DOHH2 (cell line): ENCODE data around the gene SNRPA1.

Source experiments
- H3F3A ChIP-seq: fragments of 200-600 bp; sonication (generic), shearing (Covaris generic); 2 replicates; pipeline ENCODE4 v1.6.0; 2016; ENCODE audit warnings: antibody characterized with exemption, mild to moderate bottlenecking; ENCODE audit not compliant: control insufficient read depth, insufficient read depth
- H3K27ac ChIP-seq: fragments of 200-600 bp; sonication (generic); 2 replicates; pipeline ENCODE4 v1.5.1; 2014; ENCODE audit warnings: low read depth, mild to moderate bottlenecking, low read length, moderate library complexity
- H3K27me3 ChIP-seq: fragments of 200-600 bp; sonication (generic); 2 replicates; pipeline ENCODE4 v1.6.1; 2014; ENCODE audit warnings: mild to moderate bottlenecking, low read length, mixed read lengths; ENCODE audit not compliant: control insufficient read depth
- H3K36me3 ChIP-seq: fragments of 200-600 bp; sonication (generic); 2 replicates; pipeline ENCODE4 v1.6.1; 2014; ENCODE audit warnings: mild to moderate bottlenecking, low read length, moderate library complexity, mixed read lengths; ENCODE audit not compliant: control insufficient read depth
- H3K4me1 ChIP-seq: fragments of 200-600 bp; sonication (generic); 2 replicates; pipeline ENCODE4 v1.6.1; 2014; ENCODE audit warnings: mild to moderate bottlenecking, low read length, mixed read lengths; ENCODE audit not compliant: control insufficient read depth
- H3K4me2 ChIP-seq: fragments of 200-600 bp; sonication (generic); 2 replicates; pipeline ENCODE4 v1.6.0; 2014; ENCODE audit warnings: mild to moderate bottlenecking, low read length, moderate library complexity
- H3K4me3 ChIP-seq: fragments of 200-600 bp; sonication (generic); 2 replicates; pipeline ENCODE4 v1.5.1; 2014; ENCODE audit warnings: mild to moderate bottlenecking, low read length, mixed read lengths
- H3K79me2 ChIP-seq: fragments of 200-600 bp; sonication (generic); 2 replicates; pipeline ENCODE4 v1.6.1; 2014; ENCODE audit warnings: mild to moderate bottlenecking, low read length, mixed read lengths; ENCODE audit not compliant: control insufficient read depth
- H3K9me2 ChIP-seq: fragments of 200-600 bp; sonication (generic); replicated peaks from 2 replicates; pipeline ENCODE4 v1.6.1; 2014; ENCODE audit warnings: mild to moderate bottlenecking, low read length, mixed read lengths; ENCODE audit not compliant: control insufficient read depth
- H3K9me3 ChIP-seq: fragments of 200-600 bp; sonication (generic); 2 replicates; pipeline ENCODE4 v1.6.1; 2014; ENCODE audit warnings: antibody characterized with exemption, low read length, mixed read lengths; ENCODE audit not compliant: control insufficient read depth, insufficient read depth
- H4K20me1 ChIP-seq: fragments of 200-600 bp; sonication (generic); 2 replicates; pipeline ENCODE4 v1.6.0; 2014; ENCODE audit warnings: low read depth, mild to moderate bottlenecking, antibody characterized with exemption, low read length, moderate library complexity; ENCODE audit not compliant: control insufficient read depth, insufficient read depth
- EZH2phosphoT487 ChIP-seq: fragments of 200-600 bp; sonication (generic); IDR thresholded peaks from 2 replicates; pipeline ENCODE4 v1.6.1; 2017; ENCODE audit warnings: borderline replicate concordance, mild to moderate bottlenecking, antibody characterized with exemption, low read length, moderate library complexity, mixed read lengths
- TF ChIP-seq, protein P1 (sequence below): fragments of 200-600 bp; sonication (generic); IDR thresholded peaks from one replicate; pipeline ENCODE4 v1.5.1; 2014; ENCODE audit warnings: antibody characterized with exemption, mild to moderate bottlenecking, low read depth, low read length; ENCODE audit not compliant: poor library complexity, severe bottlenecking

Gene SNRPA1

GRCh38 chr15:101296418-101297405, 1.7 kb upstream of the SNRPA1 start:
- Histone ChIP-seq H3K4me3 (peak overlapping the region; percentile 100), H4K20me1 (peaks cover 19% of the 10 kb centered on the region), H3K4me1 (peaks cover 29% of the 10 kb centered on the region), H3K27me3 (no peaks in the 10 kb centered on the region), H3F3A (peaks cover 19% of the 10 kb centered on the region), H3K27ac (no peak overlapping the region), H3K79me2 (peaks cover 48% of the 10 kb centered on the region), H3K9me3 (no peaks in the 10 kb centered on the region), H3K9me2 (no peaks in the 10 kb centered on the region), H3K4me2 (peak overlapping the region; percentile 97), H3K36me3 (peaks cover 36% of the 10 kb centered on the region)
- TF ChIP-seq, protein P1, sequence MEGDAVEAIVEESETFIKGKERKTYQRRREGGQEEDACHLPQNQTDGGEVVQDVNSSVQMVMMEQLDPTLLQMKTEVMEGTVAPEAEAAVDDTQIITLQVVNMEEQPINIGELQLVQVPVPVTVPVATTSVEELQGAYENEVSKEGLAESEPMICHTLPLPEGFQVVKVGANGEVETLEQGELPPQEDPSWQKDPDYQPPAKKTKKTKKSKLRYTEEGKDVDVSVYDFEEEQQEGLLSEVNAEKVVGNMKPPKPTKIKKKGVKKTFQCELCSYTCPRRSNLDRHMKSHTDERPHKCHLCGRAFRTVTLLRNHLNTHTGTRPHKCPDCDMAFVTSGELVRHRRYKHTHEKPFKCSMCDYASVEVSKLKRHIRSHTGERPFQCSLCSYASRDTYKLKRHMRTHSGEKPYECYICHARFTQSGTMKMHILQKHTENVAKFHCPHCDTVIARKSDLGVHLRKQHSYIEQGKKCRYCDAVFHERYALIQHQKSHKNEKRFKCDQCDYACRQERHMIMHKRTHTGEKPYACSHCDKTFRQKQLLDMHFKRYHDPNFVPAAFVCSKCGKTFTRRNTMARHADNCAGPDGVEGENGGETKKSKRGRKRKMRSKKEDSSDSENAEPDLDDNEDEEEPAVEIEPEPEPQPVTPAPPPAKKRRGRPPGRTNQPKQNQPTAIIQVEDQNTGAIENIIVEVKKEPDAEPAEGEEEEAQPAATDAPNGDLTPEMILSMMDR = no peak
- TF ChIP-seq EZH2phosphoT487 = no peak

- Histone ChIP-seq H3K4me2 (peak overlapping the region; percentile 97), H3K27ac (peak overlapping the region; percentile 93), H3K36me3 (peaks cover 46% of the 10 kb centered on the region), H3K79me2 (peaks cover 59% of the 10 kb centered on the region), H3K9me3 (no peaks in the 10 kb centered on the region), H4K20me1 (peaks cover 25% of the 10 kb centered on the region), H3K9me2 (no peaks in the 10 kb centered on the region), H3K4me3 (peak overlapping the region; percentile 100), H3K4me1 (peaks cover 31% of the 10 kb centered on the region), H3K27me3 (no peaks in the 10 kb centered on the region), H3F3A (peaks cover 25% of the 10 kb centered on the region)
- TF ChIP-seq, protein P1 = no peak
Measured at GRCh38 chr15:101295607-101296161, 636 bp upstream of the SNRPA1 start.

DNA sequence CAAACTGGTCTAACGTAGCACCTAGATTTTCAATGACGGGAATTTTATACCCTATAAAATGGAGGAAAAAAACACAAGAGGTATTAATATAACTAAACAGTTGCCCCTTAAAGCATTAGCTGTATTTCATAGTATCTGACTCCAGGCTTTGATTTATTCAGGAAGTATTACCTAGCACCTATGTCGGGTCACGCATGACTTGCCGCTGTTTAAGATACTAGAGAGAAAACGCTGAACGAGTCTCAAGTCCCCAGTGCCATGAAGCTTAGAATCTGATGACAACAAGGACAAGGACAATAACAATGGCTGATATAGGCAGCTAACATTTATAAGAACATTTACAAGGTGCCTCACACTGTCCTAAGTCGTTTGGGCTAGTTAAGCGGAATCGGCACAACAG, 1.9 kb downstream of the SNRPA1 start:
- no peaks in the 10 kb centered on the region for H3K27me3 ChIP-seq
- peaks cover 84% of the 10 kb centered on the region for H3K79me2 ChIP-seq
- no peaks in the 10 kb centered on the region for H3K9me2 ChIP-seq
- H3F3A ChIP-seq = peaks cover 41% of the 10 kb centered on the region
- H3K4me3 ChIP-seq = peak overlapping the region; percentile 100
- no peak for TF ChIP-seq EZH2phosphoT487
- TF ChIP-seq, protein P1 = no peak
- no peaks in the 10 kb centered on the region for H3K9me3 ChIP-seq
- H3K4me1 ChIP-seq = peaks cover 28% of the 10 kb centered on the region
- H3K4me2 ChIP-seq = peak overlapping the region; percentile 97
- H3K36me3 ChIP-seq = peaks cover 69% of the 10 kb centered on the region
- H4K20me1 ChIP-seq = peaks cover 31% of the 10 kb centered on the region
- H3K27ac ChIP-seq = peak overlapping the region; percentile 93
